Measurements from ENCODE around the gene KIAA0319L.
A peak's percentile ranks its signal among the peaks of the same experiment; 100 is the strongest.
"Not testable (repeated sequence)": the region's sequence is repeated elsewhere in the genome, so short reads cannot be mapped to it uniquely, and the experiment has no call there.

KIAA0319L gene

GRCh38 chr1:35580949-35581388 lies 23.8 kb upstream of the KIAA0319L start:
- no peak for DNase-seq

DNA sequence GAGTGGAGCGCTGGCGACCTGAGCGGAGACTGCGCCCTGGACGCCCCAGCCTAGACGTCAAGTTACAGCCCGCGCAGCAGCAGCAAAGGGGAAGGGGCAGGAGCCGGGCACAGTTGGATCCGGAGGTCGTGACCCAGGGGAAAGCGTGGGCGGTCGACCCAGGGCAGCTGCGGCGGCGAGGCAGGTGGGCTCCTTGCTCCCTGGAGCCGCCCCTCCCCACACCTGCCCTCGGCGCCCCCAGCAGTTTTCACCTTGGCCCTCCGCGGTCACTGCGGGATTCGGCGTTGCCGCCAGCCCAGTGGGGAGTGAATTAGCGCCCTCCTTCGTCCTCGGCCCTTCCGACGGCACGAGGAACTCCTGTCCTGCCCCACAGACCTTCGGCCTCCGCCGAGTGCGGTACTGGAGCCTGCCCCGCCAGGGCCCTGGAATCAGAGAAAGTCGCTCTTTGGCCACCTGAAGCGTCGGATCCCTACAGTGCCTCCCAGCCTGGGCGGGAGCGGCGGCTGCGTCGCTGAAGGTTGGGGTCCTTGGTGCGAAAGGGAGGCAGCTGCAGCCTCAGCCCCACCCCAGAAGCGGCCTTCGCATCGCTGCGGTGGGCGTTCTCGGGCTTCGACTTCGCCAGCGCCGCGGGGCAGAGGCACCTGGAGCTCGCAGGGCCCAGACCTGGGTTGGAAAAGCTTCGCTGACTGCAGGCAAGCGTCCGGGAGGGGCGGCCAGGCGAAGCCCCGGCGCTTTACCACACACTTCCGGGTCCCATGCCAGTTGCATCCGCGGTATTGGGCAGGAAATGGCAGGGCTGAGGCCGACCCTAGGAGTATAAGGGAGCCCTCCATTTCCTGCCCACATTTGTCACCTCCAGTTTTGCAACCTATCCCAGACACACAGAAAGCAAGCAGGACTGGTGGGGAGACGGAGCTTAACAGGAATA lies 20.1 kb upstream of the KIAA0319L start:
- peak; percentile 58 for DNase-seq

DNA sequence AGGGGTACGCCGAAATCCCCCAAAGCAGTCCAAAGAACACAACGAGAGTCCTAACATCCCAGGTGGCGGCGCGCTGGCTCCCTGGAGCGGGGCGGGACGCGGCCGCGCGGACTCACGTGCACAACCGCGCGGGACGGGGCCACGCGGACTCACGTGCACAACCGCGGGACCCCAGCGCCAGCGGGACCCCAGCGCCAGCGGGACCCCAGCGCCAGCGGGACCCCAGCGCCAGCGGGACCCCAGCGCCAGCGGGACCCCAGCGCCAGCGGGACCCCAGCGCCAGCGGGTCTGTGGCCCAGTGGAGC lies 19.5 kb upstream of the KIAA0319L start:
- not testable (repeated sequence) for DNase-seq

- DNase-seq = no peak
These were observed 19.0 kb upstream of the KIAA0319L start for GRCh38 chr1:35576061-35576765.

- DNase-seq = no peak
These were observed 18.3 kb upstream of the KIAA0319L start for GRCh38 chr1:35575416-35575958.

DNA sequence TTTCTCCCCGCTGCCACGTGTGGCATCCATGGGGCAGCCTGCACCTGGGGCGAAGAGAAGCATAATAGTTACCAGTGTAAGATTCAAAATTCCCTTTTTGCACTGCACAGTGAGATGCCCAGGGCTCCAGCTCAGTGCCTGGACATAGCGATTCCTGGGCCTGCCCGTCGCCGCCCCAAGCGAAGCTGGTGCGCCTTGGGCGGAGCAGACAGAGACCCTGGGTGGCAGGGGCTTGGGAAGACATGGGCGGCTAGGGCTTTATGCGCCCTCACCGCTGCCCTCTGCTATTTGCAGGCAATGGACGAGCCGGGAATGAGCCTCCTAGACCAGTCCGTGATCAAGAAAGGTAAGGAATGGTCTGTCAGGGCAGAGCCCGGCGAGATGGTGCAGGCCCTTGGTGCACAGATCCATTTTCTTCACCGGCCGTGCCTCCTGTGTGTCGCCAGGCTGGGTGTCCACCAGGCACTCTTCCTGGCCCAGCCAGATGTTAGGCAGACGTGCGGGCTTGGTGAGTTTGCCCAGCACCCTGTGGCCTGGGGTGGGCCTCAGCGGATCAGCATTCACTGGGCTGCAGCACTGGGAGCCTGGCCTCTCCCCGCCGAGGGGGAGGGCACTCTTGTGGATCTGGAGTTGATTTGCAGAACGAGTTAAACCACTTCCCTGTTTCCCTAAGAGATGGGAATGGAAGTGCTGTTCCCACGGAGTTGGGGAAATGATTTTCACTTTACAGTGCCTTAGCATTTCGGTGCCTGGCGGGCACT lies 17.6 kb upstream of the KIAA0319L start:
- DNase-seq = no peak

DNA sequence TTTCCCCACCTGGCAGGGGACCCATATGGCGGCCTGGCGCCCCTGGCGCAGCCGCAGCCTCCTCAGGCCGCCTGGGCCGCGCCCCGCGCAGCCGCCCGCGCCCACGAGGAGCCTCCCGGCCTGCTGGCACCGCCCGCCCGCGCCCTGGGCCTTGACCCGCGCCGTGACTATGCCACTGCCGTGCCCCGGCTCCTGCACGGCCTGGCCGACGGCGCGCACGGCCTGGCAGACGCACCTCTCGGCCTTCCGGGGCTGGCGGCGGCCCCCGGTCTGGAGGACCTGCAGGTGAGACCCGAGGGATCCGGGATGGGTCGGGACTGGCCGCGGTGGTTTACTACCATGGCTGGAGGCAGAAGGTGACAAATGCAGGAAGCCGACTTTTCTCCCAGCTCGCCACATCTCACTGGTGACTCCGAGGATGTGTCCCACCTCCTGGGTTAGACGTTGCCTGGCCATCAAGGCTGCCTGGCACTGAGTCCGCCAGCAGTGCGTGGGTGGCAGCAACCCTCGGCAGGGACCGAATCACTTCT lies 17.0 kb upstream of the KIAA0319L start:
- DNase-seq = no peak

- no peak for DNase-seq
These were observed 16.3 kb upstream of the KIAA0319L start, which contains the start of gene TFAP2E for GRCh38 chr1:35573198-35574124. TFAP2E (plus strand) TSS chr1:35573314; CDS start chr1:35573578, 264 bp downstream.

- DNase-seq = no peak
These were observed 15.1 kb upstream of the KIAA0319L start for GRCh38 chr1:35572296-35572695.

DNA sequence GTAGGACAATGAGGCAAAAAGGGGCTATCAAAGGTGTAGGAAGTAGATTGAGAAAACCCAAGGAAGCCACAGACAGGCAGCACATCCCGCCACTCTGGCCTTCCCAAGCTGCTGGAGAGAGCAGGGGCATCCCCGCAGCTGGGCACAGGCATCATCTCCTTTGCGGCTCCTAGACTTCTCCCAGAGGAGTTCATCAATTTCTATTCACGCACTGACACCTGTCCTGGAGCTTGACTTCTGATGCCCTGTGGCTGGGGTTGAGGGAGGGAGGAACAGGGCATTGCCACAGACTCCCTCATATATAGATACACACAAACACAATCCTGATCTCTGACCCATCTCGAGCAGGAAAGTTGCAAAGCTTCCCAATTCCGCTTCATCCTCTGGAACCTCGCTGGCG lies 14.1 kb upstream of the KIAA0319L start:
- DNase-seq = no peak

- DNase-seq = peak; percentile 1
These were observed 13.5 kb upstream of the KIAA0319L start for GRCh38 chr1:35570589-35571137.

GRCh38 chr1:35569936-35570335 lies 12.7 kb upstream of the KIAA0319L start:
- peak; percentile 2 for DNase-seq

- DNase-seq = peak; percentile 74
These were observed 11.8 kb upstream of the KIAA0319L start for GRCh38 chr1:35568975-35569395.

DNA sequence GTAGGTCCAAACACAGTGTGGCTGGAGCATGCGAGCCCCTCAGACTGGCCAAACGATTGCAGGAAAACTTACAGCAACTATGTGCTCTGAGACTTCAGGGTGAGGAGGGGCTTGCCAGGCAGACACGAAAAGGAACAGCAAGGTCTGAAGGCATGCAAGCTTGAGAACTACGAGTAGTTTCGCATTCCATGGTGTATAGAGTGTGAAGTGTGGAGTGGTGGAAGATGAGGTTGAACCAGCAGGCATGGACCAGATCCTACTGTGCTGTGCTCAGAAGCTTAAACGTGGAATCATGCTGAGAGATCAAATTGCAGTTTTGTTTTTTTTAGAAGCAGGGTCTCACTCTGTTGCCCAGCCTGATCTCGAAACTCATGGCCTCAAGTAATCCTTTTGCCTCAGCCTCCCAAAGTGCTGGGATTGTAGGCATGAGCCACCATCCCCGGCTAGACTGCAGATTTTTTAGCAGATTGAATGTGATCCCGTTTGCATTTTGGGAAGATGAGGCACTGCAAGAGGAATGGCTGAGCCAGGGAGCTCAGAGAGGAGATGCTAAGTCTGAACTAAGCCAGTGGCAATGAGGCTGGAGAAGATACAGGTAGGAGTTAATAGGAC lies 10.8 kb upstream of the KIAA0319L start:
- no peak for DNase-seq

DNA sequence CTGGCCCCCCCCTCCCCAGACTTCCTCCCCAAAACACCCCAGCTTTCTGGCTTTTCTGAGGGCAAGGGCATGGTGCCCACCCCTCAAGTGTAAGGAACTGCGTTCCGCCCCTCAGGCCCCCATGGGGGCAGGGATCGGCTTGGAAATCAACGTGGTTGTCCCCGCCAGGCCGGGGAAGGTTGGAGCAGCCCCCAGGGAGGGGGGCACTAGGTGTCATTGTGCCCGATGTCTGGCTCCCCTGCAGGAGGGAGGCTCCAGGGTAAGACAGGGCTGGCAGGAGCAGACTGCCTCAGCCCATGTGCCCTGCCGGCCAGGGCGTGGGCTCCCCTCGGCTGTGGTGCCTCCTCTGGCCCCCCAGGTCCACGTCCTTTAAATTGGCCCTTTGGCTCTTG lies 8.5 kb upstream of the KIAA0319L start:
- DNase-seq = no peak

GRCh38 chr1:35564884-35565741 lies 7.9 kb upstream of the KIAA0319L start:
- no peak for DNase-seq

GRCh38 chr1:35564037-35564883 lies 7.1 kb upstream of the KIAA0319L start:
- peak; percentile 87 for DNase-seq

DNA sequence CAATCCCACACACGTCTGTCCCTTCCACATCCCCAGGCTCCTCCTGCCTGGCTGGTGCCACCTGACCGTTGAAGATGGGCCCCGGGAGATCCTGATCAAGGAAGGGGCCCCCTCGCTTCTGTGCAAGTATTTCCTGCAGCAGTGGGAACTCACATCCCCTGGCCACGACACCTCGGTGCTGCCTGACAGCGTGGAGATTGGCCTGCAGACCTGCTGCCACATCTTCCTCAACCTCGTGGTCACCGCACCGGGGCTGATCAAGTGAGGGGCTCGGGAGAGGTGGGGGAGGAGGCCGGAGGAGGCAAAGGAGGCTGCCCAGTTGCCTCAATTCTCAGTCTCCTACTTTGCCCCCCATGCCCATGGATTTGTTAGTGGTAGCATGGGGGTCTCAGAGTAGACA lies 6.0 kb upstream of the KIAA0319L start:
- no peak for DNase-seq

Data from RPMI8226 (cell line).